ENCODE data around the gene AFP. TPM values are rescaled to one million over a fixed set of nuclear protein-coding genes. Genes with fewer than 3 reads are reported as not detected.

The AFP gene
- total RNA-seq, 1 experiment from 2014 or later = 4.9 TPM

GRCh38 chr4:73415807-73416238 is 20.2 kb upstream of the AFP start:
- H2BK120ac ChIP-seq (ENCODE audit: low read depth, low read length, poor library complexity, severe bottlenecking) = no peak overlapping the region
- Mint-ChIP-seq H3K4me1 (peaks cover 3 to 4% of the 10 kb centered on the region in 2 experiments; a peak in 3 of 4 replicates), H3K9me3 (no peaks in the 10 kb centered on the region), H3K36me3 (ENCODE audit: insufficient read depth in 1 of 3, low read depth in 3 of 3) (no peaks in the 10 kb centered on the region), H3K4me3 (no peak overlapping the region), H3K27me3 (ENCODE audit: low read depth) (no peaks in the 10 kb centered on the region), H3K27ac (no peak overlapping the region)
- H3K4me2 ChIP-seq (ENCODE audit: insufficient read depth, insufficient read length, low read length) = no peak overlapping the region
- no peak overlapping the region for H3K56ac ChIP-seq (ENCODE audit: insufficient read length, low read depth, low read length)
- no peak overlapping the region for H3K14ac ChIP-seq (ENCODE audit: insufficient read depth, low read length)
- no peak overlapping the region for H4K91ac ChIP-seq (ENCODE audit: insufficient read length, low read depth, low read length)
- H2BK12ac ChIP-seq (ENCODE audit: insufficient read length, low read depth, low read length) = no peak overlapping the region
- H2BK5ac ChIP-seq (ENCODE audit: insufficient read length, low read length) = no peak overlapping the region
- DNase-seq = no peak
- H4K5ac ChIP-seq (ENCODE audit: insufficient read length, low read depth, low read length) = no peak overlapping the region
- no peak overlapping the region for H2BK20ac ChIP-seq (ENCODE audit: low read depth, low read length, poor library complexity, severe bottlenecking)
- no peak overlapping the region for H2AK5ac ChIP-seq (ENCODE audit: insufficient read length, low read length)
- no peak overlapping the region for H3K4ac ChIP-seq (ENCODE audit: low read depth, low read length)
- no peaks in the 10 kb centered on the region for H4K20me1 ChIP-seq (ENCODE audit: control insufficient read depth, insufficient read depth, insufficient read length)
- H3K27me3 ChIP-seq (ENCODE audit: insufficient read depth, low read length) = no peaks in the 10 kb centered on the region
- no peaks in the 10 kb centered on the region for H3K79me1 ChIP-seq (ENCODE audit: insufficient read depth, low read depth, low read length, poor library complexity, severe bottlenecking)
- TF ChIP-seq CTCF (conservative IDR thresholded peaks at IDR 0.05) = no peak
- no CpG with 5 or more reads among the region's 2 CpGs for WGBS (ENCODE audit: extremely low coverage, insufficient read length, low lambda C conversion rate)
- H3K9me3 ChIP-seq (ENCODE audit: control insufficient read depth, low read depth, low read length) = no peaks in the 10 kb centered on the region
- H2AFZ ChIP-seq (ENCODE audit: low read length) = no peak overlapping the region
- H3T11ph ChIP-seq (ENCODE audit: low read length) = no peak overlapping the region
- no peak overlapping the region for H3K9ac ChIP-seq (ENCODE audit: extremely low read depth, insufficient read length, low read length)
- H2BK15ac ChIP-seq (ENCODE audit: low read depth, low read length) = no peak overlapping the region
- H3K23me2 ChIP-seq (ENCODE audit: insufficient read length, low read depth, low read length, poor library complexity, severe bottlenecking) = no peaks in the 10 kb centered on the region
- no peak overlapping the region for H3K27ac ChIP-seq (ENCODE audit: insufficient read length, low read depth, low read length)
- no peaks in the 10 kb centered on the region for H3K79me2 ChIP-seq (ENCODE audit: insufficient read depth, low read length)
- no peak overlapping the region for H4K8ac ChIP-seq (replicated peaks; ENCODE audit: insufficient read length, low read depth, low read length)
- no peak overlapping the region for H3K23ac ChIP-seq (ENCODE audit: insufficient read length, low read depth, low read length)
- H3K18ac ChIP-seq (ENCODE audit: insufficient read length, low read depth, low read length) = no peak overlapping the region
- no peaks in the 10 kb centered on the region for H3K4me1 ChIP-seq (ENCODE audit: insufficient read depth, low read length)
